ENCODE results near the gene OTOG.

DNA sequence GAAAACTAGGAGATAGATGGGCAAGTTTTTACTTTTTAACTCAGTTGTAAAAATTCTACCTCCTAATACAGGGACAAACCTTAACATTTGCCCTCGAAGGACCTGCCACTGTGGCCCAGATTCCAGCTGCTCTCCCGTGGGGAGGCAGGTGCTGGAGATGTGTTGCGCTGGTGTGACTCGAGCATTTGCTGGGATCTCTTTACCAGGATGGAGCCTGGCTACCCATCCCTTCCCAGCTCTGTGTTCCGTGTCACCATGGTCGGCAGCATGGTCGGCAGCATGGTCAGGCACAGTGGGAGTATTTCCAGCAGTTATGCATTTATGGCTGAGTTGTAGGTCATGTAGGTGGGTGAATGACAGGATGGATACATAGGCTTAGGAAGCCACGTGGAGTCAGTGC, 41.1 kb downstream of the OTOG start:
- TF ChIP-seq, protein P1, sequence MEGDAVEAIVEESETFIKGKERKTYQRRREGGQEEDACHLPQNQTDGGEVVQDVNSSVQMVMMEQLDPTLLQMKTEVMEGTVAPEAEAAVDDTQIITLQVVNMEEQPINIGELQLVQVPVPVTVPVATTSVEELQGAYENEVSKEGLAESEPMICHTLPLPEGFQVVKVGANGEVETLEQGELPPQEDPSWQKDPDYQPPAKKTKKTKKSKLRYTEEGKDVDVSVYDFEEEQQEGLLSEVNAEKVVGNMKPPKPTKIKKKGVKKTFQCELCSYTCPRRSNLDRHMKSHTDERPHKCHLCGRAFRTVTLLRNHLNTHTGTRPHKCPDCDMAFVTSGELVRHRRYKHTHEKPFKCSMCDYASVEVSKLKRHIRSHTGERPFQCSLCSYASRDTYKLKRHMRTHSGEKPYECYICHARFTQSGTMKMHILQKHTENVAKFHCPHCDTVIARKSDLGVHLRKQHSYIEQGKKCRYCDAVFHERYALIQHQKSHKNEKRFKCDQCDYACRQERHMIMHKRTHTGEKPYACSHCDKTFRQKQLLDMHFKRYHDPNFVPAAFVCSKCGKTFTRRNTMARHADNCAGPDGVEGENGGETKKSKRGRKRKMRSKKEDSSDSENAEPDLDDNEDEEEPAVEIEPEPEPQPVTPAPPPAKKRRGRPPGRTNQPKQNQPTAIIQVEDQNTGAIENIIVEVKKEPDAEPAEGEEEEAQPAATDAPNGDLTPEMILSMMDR (conservative IDR thresholded peaks at IDR 0.05; ENCODE audit: low read depth, low read length) = no peak
- TF ChIP-seq EZH2phosphoT487 (IDR thresholded peaks at IDR 0.05; ENCODE audit: borderline replicate concordance, low read length) = no peak
